GM21723 (cell line): Measurements from ENCODE around the gene PTPRN.
"Not testable (repeated sequence)": the region's sequence is repeated elsewhere in the genome, so short reads cannot be mapped to it uniquely, and the experiment has no call there.

Experiments used
- ATAC-seq: cut with Tn5 transposase; IDR thresholded peaks from one replicate; pipeline ENCODE4 v1.9.1; 2021; ENCODE audit warnings: mild to moderate bottlenecking, moderate library complexity; ENCODE audit not compliant: unreplicated experiment

The PTPRN gene

DNA sequence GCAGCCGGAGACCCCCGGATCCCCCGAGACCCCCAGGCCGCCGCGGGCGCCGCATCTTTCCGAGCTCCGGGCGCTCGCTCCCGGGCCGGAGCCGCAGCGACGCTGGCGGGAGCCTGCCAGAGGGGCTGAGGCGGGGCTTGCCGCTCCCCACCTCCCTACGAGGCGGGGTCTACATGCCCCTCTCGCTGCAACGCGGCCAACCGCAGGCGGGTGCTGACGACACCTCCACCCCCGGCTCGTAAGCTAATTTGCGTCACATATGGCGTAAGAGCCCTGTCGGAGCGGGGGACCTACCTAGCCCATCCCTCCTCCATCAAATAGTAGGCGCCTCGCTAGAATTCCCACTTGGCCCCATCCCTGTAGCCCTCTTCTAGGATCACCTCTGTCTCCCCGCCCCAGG, at the start of gene PTPRN:
Gene PTPRN, minus strand, starts transcription at position 124 of the 400 bp plus-strand sequence. Its CDS starts 69 bp downstream, at position 55.
- no peak for ATAC-seq

DNA sequence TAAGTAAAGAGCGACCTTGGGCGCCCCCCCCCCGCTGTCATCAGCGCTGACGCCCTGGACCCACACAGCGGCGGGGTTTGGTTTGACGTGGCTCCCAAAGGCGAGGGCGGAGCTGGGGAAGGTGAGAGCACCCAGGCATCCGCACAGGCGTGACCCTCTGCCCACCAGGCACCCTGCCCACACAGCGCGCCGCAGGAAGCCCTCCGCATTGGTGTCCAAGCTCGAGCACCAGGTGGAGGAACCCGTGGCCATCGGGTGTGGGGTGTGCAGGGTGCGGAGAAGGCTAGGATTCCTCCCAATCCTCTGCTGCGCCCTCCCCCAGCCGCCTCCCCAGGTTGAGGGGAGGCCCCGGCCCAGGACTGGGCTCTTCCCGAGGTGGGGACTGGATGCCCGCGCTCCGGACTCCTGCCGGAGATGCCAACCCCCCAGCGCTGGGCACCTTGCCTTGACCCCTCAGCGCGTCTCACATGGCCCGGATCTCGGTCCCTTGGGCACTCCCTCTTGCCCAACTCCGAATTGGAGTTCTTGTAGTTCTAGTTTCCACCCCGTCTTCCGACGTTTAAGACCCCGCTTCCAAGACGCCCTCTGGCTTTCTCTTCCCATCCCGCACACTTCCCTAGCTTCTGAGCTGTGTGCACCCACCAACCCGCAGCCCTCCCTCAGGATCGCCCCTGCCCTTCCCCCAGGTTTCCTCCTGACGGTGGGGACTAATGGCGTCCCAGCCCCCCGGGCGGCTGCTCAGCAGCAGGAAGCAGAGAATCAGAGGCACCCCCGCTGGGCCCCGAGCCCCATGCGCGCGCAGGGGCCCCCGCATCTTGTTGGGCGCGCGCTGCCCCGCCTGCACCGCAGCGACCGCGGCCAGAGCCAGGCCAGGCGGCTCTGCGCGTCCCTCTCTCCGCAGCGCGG, 49.2 kb upstream of the PTPRN start:
- no peak for ATAC-seq

DNA sequence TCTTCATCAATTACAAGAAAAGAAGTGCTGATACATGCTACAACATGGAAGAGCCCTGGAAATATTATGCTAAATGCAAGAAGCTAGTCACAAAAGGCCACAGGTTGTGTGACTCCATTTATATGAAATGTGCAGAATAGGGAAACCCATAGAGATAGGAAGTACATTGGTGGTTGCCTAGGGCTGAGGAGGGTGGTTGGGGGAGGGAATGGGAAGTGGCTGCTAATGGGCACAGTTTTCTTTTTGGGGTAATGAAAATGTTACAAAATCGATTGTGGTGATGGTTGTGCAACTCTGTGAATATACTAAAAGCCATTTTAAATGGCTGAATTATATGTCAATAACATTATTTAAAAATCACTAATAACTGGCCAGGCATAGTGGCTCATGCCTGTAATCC, 47.6 kb upstream of the PTPRN start:
- no peak for ATAC-seq

DNA sequence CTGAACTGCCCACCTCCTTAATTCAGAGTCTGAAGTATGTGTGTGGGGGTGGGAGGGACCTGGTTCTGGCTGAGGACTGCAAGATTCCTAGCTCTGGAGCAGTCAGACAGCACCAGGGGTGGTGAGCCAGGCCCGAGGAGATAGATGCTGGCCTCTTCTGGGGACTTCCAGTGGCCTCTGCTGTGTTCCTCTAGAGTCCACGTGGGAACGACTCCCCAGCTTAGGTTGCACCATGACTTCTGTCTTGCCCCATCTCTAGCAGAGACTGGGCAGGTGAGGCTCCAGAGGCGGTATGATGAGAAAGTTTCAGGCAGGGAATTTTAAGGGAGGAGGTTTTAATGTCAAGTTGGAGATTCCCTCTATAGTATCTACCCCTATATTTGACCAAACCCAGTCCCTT, 45.4 kb upstream of the PTPRN start:
- no peak for ATAC-seq

DNA sequence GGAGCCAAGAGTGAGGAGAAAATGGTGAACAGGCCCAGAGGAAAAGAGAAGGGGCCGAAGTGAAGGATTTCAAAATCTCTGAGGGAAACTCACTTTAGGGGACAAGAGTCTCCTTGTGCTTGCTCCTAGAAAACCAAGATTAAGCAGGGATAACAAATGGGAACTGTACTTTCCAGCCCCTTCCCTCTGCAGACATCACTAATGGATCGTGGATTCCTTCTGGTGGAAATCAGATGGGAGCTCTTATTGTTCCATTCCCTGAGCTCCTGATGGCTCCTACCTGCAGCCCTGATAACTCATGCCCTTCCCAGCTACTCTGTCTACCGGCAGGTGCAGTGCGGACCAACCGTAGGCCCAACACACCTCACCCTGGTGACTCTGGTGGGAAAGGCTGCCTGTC, 43.9 kb upstream of the PTPRN start:
- no peak for ATAC-seq

DNA sequence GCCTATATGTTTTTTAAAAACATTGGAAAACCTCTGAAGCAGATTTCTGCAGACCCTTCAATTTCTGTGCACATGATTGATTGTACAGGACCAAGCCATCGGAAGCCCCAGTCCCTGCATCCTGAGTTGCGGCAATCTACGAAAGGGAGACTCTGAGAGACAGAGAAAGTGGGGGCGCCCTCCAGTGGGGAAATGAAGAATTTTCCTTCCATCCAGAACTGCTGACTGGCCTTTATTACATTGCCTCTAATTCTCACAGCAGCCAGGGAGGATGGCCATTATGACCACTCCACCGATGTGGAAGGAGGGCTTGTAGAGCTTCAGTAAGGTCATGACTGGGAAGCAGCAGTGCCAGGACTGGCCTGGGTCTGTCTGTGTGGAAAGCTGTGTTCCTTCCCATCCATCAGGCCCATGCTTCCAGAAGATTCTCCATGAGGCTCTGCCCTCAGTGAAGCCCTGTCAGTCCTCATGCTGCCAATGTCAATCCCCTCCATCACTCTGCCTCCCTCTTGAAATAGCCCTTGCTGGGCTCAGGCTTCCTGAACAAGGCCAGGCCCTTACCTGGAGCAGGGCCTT, 43.3 kb upstream of the PTPRN start:
- ATAC-seq: no peak

DNA sequence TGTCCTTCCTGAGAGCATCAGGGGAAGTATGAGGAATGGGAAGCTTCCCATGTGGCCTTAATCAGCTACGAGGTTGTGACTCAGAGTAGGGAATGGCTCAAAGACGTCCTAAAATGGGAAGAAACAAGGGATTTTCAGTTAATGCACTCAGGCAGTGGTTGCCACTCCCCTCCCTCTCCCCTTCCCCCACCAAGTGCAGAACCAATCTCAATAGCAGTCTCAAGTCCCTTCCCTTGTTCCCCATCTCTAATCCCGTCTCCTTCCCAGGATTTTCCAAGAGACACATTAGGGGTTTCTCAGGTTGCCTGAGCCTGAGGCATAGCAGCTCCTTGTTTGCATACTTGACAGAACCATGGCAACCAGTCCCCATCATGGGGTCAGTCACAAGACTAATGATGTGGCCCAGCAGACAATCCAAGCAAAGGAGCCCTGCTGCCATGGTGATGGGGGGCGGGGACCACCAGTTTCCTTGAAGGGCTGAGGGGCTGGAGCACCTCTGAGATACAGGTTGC, 41.6 kb upstream of the PTPRN start:
- ATAC-seq: no peak

DNA sequence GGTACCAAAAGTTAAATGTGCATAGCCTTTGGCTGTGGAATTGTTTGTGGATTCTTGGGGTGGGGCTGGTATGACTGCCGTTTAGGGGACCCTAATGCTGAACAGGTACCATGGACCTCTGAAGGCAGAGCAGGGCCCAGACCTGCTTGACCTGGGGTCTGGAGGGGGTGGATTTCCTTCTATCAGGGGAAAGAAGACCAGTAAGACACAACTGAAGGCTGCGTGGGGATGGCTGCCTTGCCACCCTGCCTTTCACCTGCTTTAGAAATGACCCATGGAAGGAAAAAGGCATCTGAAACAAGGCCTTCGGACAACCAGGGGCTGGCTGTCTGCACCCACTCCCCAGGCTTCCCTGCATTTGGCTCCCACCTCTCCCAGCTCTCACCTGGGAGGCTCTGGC, 41.0 kb upstream of the PTPRN start:
- ATAC-seq: no peak

DNA sequence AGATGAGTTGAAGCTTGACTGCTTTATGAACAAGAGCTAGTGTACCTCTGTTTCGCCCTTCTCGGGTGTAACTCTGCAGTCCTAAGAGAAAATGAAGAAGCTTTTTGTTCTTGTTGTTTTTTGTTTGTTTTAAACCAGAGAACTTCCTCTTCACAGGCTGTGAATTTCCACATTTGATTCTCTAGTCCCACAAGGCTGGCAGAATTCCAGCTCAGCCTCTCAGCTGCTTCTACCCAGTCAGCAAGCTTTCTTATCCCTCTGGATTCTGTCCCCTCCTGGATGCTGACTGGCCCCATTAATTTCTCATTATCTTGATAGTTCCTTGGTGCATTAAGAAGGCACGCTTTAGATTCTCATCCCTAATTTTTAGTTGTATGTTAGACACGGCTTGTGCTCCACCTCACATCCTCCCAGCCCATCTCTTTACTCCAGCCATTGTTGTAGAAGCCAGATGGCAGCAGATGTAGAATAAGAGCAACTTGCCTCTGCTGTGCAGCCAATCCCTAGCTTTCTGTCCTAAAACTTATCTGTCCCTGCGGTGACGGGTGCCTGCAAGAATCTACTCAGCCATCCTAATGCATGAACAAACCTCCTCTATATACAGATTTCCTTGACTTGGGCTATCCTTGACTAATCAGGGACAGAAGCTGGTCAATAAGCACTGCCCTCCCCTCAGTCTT, 35.7 kb upstream of the PTPRN start:
- ATAC-seq: no peak

DNA sequence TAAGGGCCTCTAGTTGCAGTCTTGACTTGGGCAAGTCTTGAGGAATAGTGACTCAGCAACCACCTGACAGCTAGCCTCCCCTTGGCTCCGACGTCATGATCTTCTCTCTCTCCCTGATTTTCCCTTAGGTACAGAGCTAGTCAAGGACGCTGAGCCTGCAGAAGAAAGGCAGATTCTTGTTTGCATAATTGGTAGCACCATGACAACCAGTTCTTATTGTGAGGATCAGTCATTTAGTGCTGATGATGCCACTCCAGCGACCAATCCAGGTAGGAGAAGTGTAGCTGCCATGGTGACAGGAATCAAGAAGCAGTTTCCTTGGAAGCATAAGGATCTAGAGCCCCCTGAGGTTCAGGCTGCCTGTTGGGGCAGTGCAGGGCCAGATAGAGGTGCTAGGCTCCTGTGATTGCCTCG, 26.2 kb upstream of the PTPRN start:
- no peak for ATAC-seq

DNA sequence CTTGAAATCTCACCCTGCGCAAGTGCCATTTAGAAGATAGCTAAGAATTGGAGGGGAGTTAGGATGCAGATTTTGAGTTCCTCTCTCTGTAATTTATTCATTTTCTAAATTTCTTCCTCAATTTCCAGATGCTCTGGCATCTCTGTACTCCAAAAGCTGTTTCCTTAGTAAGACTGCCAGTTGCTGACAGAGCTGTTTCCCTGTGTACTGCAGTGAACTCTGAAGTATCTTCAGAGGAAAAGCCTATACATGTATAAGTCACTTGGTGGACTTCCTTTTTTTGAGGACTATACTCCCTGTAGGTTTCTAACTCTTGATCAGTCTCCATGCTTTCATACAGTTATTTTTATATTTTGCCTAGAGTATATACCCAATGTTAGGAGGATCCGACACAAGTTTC, 24.9 kb upstream of the PTPRN start:
- no peak for ATAC-seq

DNA sequence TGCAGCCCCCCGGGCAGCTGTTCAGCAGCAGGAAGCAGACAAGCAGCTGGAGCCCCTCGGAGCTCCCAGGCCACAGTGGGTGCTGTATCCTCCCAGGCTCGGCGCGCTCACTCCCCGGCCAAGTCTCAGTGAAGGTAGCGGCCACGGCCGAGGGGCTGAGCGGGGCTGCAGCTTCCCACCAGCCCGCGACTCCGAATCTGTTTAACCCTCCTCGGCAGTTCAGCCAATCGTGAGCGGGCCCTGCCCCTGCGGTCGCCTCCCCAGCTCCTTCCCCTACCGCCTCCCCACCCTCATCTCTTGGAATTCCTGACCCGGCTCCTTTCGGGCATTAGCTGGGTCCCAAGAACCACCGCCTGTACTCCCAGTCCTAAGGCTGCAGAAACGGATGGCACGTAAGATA, 23.3 kb upstream of the PTPRN start, which contains the start of gene RESP18:
Gene RESP18, minus strand, starts transcription at position 203 of the 400 bp plus-strand sequence.
- ATAC-seq: no peak

DNA sequence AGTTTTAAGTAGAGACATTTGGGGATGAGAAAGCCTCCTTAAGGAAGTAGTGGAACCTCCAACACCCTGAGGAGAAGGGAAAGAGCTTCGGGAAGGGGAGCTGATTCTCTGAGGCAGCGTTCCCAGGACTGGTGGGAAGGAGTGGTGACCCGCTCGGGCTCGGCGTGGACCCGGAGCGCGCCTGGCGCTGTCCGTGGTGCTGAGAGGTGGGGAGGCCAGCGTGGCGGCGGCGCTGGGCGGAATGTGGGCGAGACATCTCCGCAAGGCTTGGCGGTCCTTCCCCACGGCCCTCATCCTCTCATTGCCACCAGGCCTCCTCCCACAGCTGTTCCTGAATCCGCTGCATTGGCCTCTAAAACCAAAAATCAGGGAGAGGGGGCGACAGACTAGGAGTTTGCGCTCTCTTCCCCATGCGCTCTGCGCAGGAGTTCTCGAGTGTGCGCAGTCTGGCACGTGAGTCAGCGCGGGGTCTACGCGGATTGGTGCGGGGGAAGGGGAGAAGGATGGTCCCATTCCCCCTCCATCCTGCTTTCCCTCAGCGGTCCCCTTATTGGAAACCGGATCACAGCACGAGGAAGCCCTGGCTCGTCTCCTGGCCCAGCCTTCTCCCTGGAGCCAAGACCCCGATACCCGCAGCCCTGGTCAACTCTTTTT, 22.5 kb upstream of the PTPRN start:
- no peak for ATAC-seq

DNA sequence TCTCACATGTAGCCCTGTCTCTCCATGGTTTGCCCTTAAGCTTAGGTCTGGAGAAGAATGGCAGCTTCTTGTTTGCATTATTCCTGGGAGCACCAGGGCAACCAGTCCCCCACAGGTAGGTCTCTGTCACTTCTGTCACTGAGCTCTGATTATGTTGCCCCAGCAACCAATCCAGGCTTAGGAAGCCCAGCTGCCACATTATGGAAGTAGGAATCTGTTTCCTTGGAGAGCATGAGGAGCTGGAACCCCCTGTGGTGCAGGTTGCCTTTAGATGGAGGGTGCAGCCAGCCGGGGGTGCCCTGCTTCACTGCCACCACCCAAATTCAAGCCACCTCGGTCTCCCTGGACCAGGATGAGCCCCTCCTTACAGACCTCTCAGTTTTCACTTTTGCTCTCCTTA, 18.5 kb upstream of the PTPRN start:
- no peak for ATAC-seq

DNA sequence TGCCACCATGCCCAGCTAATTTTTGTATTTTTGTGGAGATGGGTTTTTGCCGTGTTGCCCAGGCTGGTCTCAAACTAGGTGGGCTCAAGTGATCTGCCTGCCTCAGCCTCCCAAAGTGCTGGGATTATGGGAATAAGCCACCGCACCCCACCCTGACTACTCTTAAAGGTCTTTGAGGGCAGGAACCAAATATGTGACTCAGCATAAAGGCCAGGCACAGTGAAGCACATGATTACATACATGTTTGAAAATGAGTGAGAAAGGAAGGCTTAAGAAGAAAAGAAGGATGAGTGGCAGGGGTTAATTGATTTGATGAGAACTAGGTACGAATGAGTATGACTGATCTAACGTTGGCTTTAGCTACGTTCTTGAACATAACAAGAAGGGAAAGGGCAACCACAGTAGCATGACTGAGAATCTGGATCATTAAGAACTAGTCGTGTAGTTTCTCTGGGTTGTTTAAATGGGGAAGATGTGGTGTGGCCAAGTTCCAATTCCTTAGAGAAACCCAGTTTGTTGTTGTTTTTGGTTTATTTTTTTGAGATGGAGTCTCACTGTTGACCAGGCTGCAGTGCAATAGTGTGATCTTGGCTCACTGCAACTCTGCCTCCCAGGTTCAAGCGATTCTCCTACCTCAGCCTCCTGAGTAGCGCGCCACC, 16.6 kb upstream of the PTPRN start:
- ATAC-seq: no peak

DNA sequence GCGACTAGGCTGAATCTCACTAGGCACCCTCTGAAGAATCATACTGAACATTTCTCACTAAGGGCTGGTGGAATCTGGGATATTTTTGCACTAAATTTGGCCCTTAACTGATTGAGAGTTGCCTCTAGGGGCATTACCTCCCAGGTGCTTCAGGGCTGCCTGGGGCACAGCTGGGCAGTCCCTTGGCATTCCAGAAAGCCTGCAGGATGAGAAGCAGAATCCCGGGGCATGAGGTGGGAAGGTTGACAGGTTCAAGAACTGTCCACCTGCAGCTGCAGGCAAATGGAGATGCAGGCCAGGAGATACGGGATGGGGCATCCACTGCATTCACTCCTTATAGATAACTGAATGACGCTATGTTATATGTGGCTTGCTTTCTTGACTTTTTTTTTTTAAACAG, 15.9 kb upstream of the PTPRN start:
- no peak for ATAC-seq

DNA sequence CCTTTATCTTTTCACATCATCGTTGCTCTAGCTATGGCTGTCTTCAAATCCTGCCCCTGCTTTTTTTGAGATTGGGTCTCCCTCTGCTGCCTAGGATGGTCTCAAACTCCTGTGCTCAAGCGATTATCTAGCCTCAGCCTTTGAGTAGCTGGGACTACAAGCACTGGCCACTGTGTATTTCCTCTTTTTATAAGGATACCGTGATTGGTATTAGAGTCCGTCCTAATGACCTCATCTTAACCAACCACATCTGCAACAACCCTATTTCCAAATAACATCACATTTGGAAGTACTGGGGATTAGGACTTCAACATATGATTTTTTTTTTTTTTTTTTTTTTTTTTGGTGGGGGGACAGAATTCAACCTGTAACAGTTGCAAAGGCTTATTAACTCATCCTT, 14.2 kb upstream of the PTPRN start:
- no peak for ATAC-seq

DNA sequence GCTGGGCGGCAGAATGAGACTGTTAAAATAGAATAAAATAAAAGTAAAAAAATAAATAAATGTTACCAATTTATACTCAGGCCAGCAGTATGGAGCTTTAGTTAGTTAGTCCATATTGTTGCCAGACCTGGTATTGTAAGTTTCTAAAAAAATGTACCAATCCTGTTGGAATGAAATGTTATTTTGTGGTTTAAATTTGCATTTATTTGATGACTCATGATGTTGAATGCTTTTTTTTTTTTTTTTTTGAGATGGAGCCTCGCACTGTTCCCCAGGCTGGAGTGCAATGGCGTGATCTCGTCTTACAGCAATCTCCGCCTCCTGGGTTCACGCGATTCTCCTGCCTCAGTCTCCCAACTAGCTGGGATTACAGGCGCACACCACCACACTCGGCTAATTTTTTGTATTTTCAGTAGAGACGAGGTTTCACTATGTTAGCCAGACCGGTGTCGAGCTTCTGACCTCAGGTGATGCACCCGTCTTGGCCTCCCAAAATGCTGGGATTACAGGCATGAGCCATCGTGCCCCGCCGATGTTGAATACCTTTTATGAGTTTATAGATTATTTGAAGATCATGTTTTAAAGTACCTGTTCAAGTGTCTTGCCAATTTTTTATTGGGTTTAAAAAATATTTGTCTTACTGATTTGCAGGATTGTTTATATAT, 5.7 kb upstream of the PTPRN start:
- no peak for ATAC-seq

DNA sequence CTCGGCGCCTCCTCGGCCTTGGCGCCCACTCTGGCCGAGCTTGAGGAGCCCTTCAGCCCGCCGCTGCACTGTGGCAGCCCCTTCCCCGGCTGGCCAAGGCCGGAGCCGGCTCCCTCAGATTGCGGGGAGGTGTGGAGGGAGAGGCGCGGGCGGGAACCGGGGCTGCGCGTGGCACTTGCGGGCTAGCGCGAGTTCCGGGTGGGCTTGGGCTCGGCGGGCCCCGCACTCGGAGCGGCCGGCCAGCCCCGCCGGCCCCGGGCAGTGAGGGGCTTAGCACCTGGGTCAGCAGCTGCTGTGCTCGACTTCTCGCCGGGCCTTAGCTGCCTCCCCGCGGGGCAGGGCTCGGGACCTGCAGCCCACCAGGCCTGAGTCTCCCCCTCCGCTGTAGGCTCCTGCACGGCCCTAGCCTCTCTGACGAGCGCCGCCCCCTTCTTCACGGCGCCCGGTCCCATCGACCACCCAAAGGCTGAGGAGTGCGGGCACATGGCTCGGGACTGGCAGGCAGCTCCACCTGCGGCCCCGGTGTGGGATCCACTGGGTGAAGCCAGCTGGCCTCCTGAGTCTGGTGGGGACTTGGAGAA, 3.6 kb upstream of the PTPRN start:
- not testable (repeated sequence) for ATAC-seq
